H1 (cell line): ENCODE results near the gene THBS4. TPM values are rescaled to one million over a fixed set of nuclear protein-coding genes. Genes with fewer than 3 reads are reported as not detected.

ENCODE experiments used
- CTCF ChIA-PET: fragments of 300-600 bp; sonication (Branson Sonifier 250); formaldehyde crosslinking; loops from one replicate; lab custom pipeline; 2021; ENCODE audit not compliant: partially characterized antibody; lab: Charles Lee
- POLR2A ChIA-PET: fragments of 300-600 bp; sonication (Branson Sonifier 250); formaldehyde crosslinking; loops from one replicate; lab custom pipeline; 2021; ENCODE audit warnings: inconsistent platforms; ENCODE audit not compliant: partially characterized antibody; lab: Charles Lee
- DNase-seq, 2 experiments: peaks; one replicate each; pipeline versions ENCODE4 v3.0.0 to v3.0.0-alpha.2; 2010 to 2022; ENCODE audit warnings: low spot score in 2 of 2, low read depth in 1 of 2, mixed read lengths in 1 of 2
- FAIRE-seq: peaks from 2 replicates; lab custom pipeline; 2011; peaks lifted over from hg19 to GRCh38; lab: Jason Lieb, UNC
- H2AFZ ChIP-seq: 2 replicates; pipeline ENCODE4 v1.8.1; 2012; ENCODE audit warnings: low read length, inconsistent platforms
- H2AK5ac ChIP-seq: 2 replicates; pipeline ENCODE4 v1.6.1; 2013; ENCODE audit warnings: low read depth, low read length
- H2BK120ac ChIP-seq: replicated peaks from 2 replicates; pipeline ENCODE3; 2013; ENCODE audit warnings: low read depth, low read length, inconsistent platforms
- H2BK12ac ChIP-seq: 2 replicates; pipeline ENCODE4 v1.6.1; 2013; ENCODE audit warnings: low read depth, low read length
- H2BK15ac ChIP-seq: 2 replicates; pipeline ENCODE4 v1.6.1; 2013; ENCODE audit warnings: low read length
- H2BK20ac ChIP-seq: 2 replicates; pipeline ENCODE4 v1.6.1; 2013; ENCODE audit warnings: low read length
- H2BK5ac ChIP-seq: 2 replicates; pipeline ENCODE4 v1.6.1; 2013; ENCODE audit warnings: low read depth, low read length
- H3K14ac ChIP-seq: 2 replicates; pipeline ENCODE4 v1.6.1; 2013; ENCODE audit warnings: inconsistent platforms; ENCODE audit not compliant: insufficient read length
- H3K18ac ChIP-seq: 2 replicates; pipeline ENCODE4 v1.6.1; 2013; ENCODE audit warnings: low read length; ENCODE audit errors: extremely low read depth
- H3K23ac ChIP-seq: 2 replicates; pipeline ENCODE4 v1.6.1; 2013; ENCODE audit warnings: inconsistent platforms; ENCODE audit not compliant: insufficient read length
- H3K23me2 ChIP-seq: 2 replicates; pipeline ENCODE4 v1.6.1; 2013; ENCODE audit warnings: low read depth, low read length
- H3K27ac ChIP-seq: 2 replicates; pipeline ENCODE4 v1.6.1; 2011; ENCODE audit warnings: low read depth, low read length, inconsistent platforms
- H3K27me3 ChIP-seq, 4 experiments: replicated peaks in 1 of 4; 1 replicate in 1 of 4; 2 replicates in 3 of 4; pipeline versions ENCODE4 v1.6.1 to v1.8.1; 2011 to 2013; ENCODE audit warnings: low read length in 3 of 4, mild to moderate bottlenecking in 3 of 4, inconsistent platforms in 2 of 4, mixed read lengths in 2 of 4, moderate library complexity in 1 of 4; ENCODE audit not compliant: control insufficient read depth in 3 of 4, insufficient read depth in 3 of 4; ENCODE audit errors: extremely low read depth in 1 of 4
- H3K36me3 ChIP-seq, 4 experiments: 2 replicates each; pipeline versions ENCODE4 v1.6.1 to v1.8.1; 2011 to 2013; ENCODE audit warnings: mild to moderate bottlenecking in 4 of 4, low read length in 3 of 4, moderate library complexity in 2 of 4, control low read depth in 1 of 4, inconsistent platforms in 1 of 4; ENCODE audit not compliant: insufficient read depth in 4 of 4, control insufficient read depth in 2 of 4
- H3K4ac ChIP-seq: replicated peaks from 2 replicates; pipeline ENCODE3; 2013; ENCODE audit warnings: low read length, low read depth, mixed read lengths, inconsistent platforms; ENCODE audit not compliant: insufficient read length
- H3K4me1 ChIP-seq, 4 experiments: replicated peaks in 1 of 4; 1 replicate in 1 of 4; 2 replicates in 3 of 4; pipeline versions ENCODE4 v1.6.1 to v1.8.1; 2011 to 2013; ENCODE audit warnings: low read length in 3 of 4, inconsistent platforms in 2 of 4, mixed read lengths in 1 of 4; ENCODE audit not compliant: insufficient read depth in 4 of 4, control insufficient read depth in 3 of 4
- H3K4me2 ChIP-seq, 2 experiments: 2 replicates each; pipeline versions ENCODE4 v1.6.1 to v1.8.1; 2011 to 2013; ENCODE audit warnings: low read depth in 2 of 2, low read length in 2 of 2, control low read depth in 1 of 2, inconsistent platforms in 1 of 2, mild to moderate bottlenecking in 1 of 2; ENCODE audit not compliant: insufficient read depth in 1 of 2
- H3K4me3 ChIP-seq, 4 experiments: fragments of 200-600, 300-600 bp in 1 of 4; sonication (generic), shearing (Covaris generic), sonication (Bioruptor Twin) in 1 of 4; 2 replicates each; pipeline versions ENCODE4 v1.5.1 to v1.8.1; 2011 to 2016; ENCODE audit warnings: low read length in 4 of 4, low read depth in 3 of 4, control low read depth in 2 of 4, inconsistent platforms in 2 of 4, mild to moderate bottlenecking in 2 of 4, mixed read lengths in 1 of 4, moderate library complexity in 1 of 4; ENCODE audit not compliant: insufficient read depth in 2 of 4; ENCODE audit errors: extremely low read depth in 1 of 4
- H3K56ac ChIP-seq: replicated peaks from 2 replicates; pipeline ENCODE3; 2013; ENCODE audit warnings: low read depth, mild to moderate bottlenecking, mixed read lengths, low read length, inconsistent platforms; ENCODE audit not compliant: insufficient read length
- H3K79me1 ChIP-seq: 2 replicates; pipeline ENCODE4 v1.6.1; 2013; ENCODE audit warnings: low read depth, low read length, control low read depth
- H3K79me2 ChIP-seq, 2 experiments: 2 replicates each; pipeline versions ENCODE4 v1.6.1 to v1.8.1; 2012 to 2013; ENCODE audit warnings: low read length in 2 of 2, mild to moderate bottlenecking in 2 of 2, inconsistent platforms in 1 of 2; ENCODE audit not compliant: insufficient read depth in 2 of 2, control insufficient read depth in 1 of 2
- H3K9ac ChIP-seq, 4 experiments: replicated peaks in 1 of 4; 1 replicate in 1 of 4; 2 replicates in 3 of 4; pipeline versions ENCODE4 v1.6.1 to v1.8.1; 2011 to 2013; ENCODE audit warnings: low read depth in 3 of 4, low read length in 3 of 4, control low read depth in 2 of 4, mild to moderate bottlenecking in 2 of 4, moderate library complexity in 2 of 4, inconsistent platforms in 1 of 4; ENCODE audit errors: extremely low read depth in 1 of 4
- H3K9me3 ChIP-seq, 2 experiments: 2 replicates each; pipeline versions ENCODE4 v1.6.1 to v1.8.1; 2012 to 2013; ENCODE audit warnings: mild to moderate bottlenecking in 2 of 2, moderate library complexity in 2 of 2, control low read depth in 1 of 2, inconsistent platforms in 1 of 2, low read depth in 1 of 2, low read length in 1 of 2, mixed read lengths in 1 of 2; ENCODE audit not compliant: insufficient read depth in 2 of 2
- H4K20me1 ChIP-seq, 2 experiments: replicated peaks in 1 of 2; 2 replicates each; pipeline versions ENCODE3 to v1.8.1; 2011 to 2013; ENCODE audit warnings: inconsistent platforms in 2 of 2, low read length in 2 of 2, mild to moderate bottlenecking in 1 of 2; ENCODE audit not compliant: insufficient read depth in 2 of 2, control insufficient read depth in 1 of 2
- H4K5ac ChIP-seq: 2 replicates; pipeline ENCODE4 v1.6.1; 2013; ENCODE audit warnings: low read length, low read depth, mixed read lengths, inconsistent platforms; ENCODE audit not compliant: insufficient read length
- H4K8ac ChIP-seq: 2 replicates; pipeline ENCODE4 v1.8.0; 2013; ENCODE audit warnings: mild to moderate bottlenecking, moderate library complexity, low read length, inconsistent platforms; ENCODE audit not compliant: insufficient read depth; ENCODE audit errors: extremely low read depth
- H4K91ac ChIP-seq: replicated peaks from 2 replicates; pipeline ENCODE3; 2013; ENCODE audit warnings: low read length, mixed read lengths, inconsistent platforms; ENCODE audit not compliant: insufficient read length
- CBX5 ChIP-seq: fragments of 300-800, 300-1000 bp; sonication (generic); IDR thresholded peaks from 2 replicates; pipeline ENCODE4 v1.7.1; 2016; ENCODE audit warnings: antibody characterized with exemption, low read length, low read depth
- EZH2 ChIP-seq: fragments of 200-600 bp; sonication (generic); IDR thresholded peaks from 2 replicates; pipeline ENCODE4 v1.7.1; 2012; ENCODE audit warnings: low read depth, mild to moderate bottlenecking, moderate library complexity, low read length, inconsistent platforms; ENCODE audit not compliant: severe bottlenecking
- GABPA ChIP-seq: IDR thresholded peaks from 2 replicates; pipeline ENCODE4 v1.6.1; 2011; ENCODE audit warnings: mild to moderate bottlenecking, low read length, moderate library complexity, borderline replicate concordance; ENCODE audit not compliant: insufficient read depth
- MAFK ChIP-seq: IDR thresholded peaks from 2 replicates; pipeline ENCODE4 v1.6.1; 2012; ENCODE audit warnings: low read depth, mild to moderate bottlenecking, improper control_type of control experiment, low read length
- PHF8 ChIP-seq: fragments of 200-600 bp; sonication (generic); conservative IDR thresholded peaks from 2 replicates; pipeline ENCODE4 v1.7.1; 2012; ENCODE audit warnings: low read depth, mild to moderate bottlenecking, inconsistent platforms, low read length, moderate library complexity
- SIX5 ChIP-seq: IDR thresholded peaks from 2 replicates; pipeline ENCODE4 v1.6.1; 2011; ENCODE audit warnings: mild to moderate bottlenecking, low read depth, low read length
- TAF1 ChIP-seq: IDR thresholded peaks from 2 replicates; pipeline ENCODE4 v1.6.1; 2011; ENCODE audit warnings: mild to moderate bottlenecking, low read depth, low read length
- TCF12 ChIP-seq: IDR thresholded peaks from 2 replicates; pipeline ENCODE4 v1.6.1; 2011; ENCODE audit warnings: low read depth, mild to moderate bottlenecking, low read length
- WGBS, 2 experiments: shearing (Covaris generic) in 1 of 2; methylation state at CpG; one replicate each; pipeline versions ENCODE4 v1.1.6 to v1.1.7; 2013 to 2015; ENCODE audit warnings: low lambda C conversion rate in 2 of 2, mixed read lengths in 2 of 2, inconsistent platforms in 1 of 2, low coverage in 1 of 2, missing lambda C conversion rate in 1 of 2; ENCODE audit not compliant: insufficient replicate concordance in 2 of 2, insufficient coverage in 1 of 2, insufficient read length in 1 of 2; ENCODE audit errors: extremely low coverage in 1 of 2, missing lambda C conversion rate in 1 of 2; 5-methylcytosine and 5-hydroxymethylcytosine counted together
- polyA plus RNA-seq, 7 experiments: library from polyadenylated mRNA; depleted of rRNA in 3 of 7; stranded (reverse) in 5 of 7; unstranded in 2 of 7; fragments of >200 nt in 5 of 7; fragments of 200-250 nt in 2 of 7; gene quantifications; 1 replicate in 5 of 7; 2 replicates in 1 of 7; 4 replicates in 1 of 7; pipeline versions ENCODE4 v1.2.1 to v1.2.3, GENCODE V29; 2011 to 2013; ENCODE audit warnings: missing spikeins in 2 of 7, mixed read lengths in 2 of 7
- total RNA-seq: library from RNA; stranded (reverse); fragmentation: NEBNext Ultra II Directional; extraction: Animal tissue kit (Norgen Biotek cat#: 25700); gene quantifications from 2 replicates; pipeline ENCODE4 v1.2.1, GENCODE V29; 2021
- TF ChIP-seq, protein P1 (sequence below), 3 experiments: IDR thresholded peaks; 1 replicate in 2 of 3; 2 replicates in 1 of 3; pipeline versions ENCODE4 v1.5.1 to v1.6.1; 2011; ENCODE audit warnings: low read length in 3 of 3, mild to moderate bottlenecking in 3 of 3, inconsistent platforms in 2 of 3, low read depth in 1 of 3, moderate library complexity in 1 of 3; ENCODE audit not compliant: insufficient read depth in 1 of 3; ENCODE audit errors: control extremely low read depth in 1 of 3

Gene THBS4
- total and polyA plus RNA-seq, 2 of the 8 experiments (the other 6 are each of a cell fraction or from before 2014, with no cell fraction given), result 12.8 to 25.4 TPM

DNA sequence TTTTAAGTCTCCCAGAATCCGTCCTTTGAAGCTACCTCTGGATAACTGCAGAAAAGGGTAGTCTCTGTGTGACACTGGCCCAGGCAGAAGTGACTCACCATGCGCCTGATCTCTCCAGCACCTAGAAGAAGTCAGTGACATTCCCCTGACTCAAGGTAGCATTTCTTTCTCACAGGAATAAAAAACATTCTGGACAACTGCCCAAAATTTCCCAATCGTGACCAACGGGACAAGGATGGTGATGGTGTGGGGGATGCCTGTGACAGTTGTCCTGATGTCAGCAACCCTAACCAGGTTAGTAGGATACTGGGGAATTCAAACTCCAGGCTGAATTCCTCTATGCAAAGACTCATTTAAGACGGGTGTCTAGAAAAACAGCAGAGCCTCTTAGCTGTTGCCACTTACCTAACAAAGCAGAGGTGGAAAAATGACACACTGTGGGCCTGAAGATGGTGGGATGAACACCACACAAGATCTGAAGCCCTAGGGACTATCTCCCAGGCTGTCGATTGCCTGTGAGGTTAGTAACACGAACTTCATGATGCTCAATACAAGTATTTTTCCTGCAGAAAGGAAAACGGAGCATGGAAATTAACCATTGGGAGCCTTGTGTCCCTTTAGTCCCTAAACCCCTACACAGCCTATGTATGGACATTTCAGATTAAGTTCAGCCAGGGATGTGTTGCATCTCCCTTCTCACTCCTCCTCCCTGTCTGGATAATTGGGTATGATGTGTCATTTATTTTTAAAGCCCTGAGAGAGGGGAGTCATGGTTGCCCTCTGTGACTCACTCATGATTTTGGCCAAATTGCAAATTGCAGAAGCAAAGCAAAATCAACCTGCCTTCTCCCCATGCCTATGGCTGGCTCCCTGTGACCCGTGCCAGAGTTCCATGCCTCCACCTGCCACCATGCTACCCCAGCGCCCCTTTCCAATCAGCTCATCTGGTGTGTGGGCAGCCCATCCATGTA lies 37.2 kb downstream of the THBS4 start:
- H3K23me2 ChIP-seq, result no peaks in the 10 kb centered on the region
- no peak overlapping the region for H2BK5ac ChIP-seq
- peak; percentile 48 for FAIRE-seq
- no peak overlapping the region for H3K14ac ChIP-seq
- H3K27me3 ChIP-seq, result no peaks in the 10 kb centered on the region
- no peak overlapping the region for H3K4me3 ChIP-seq
- H2AFZ ChIP-seq, result no peak overlapping the region
- H4K5ac ChIP-seq, result no peak overlapping the region
- no peak overlapping the region for H2BK15ac ChIP-seq
- no peaks in the 10 kb centered on the region; a peak in 1 of 8 replicates for H3K36me3 ChIP-seq
- no peaks in the 10 kb centered on the region for H3K79me1 ChIP-seq
- H2BK120ac ChIP-seq, result no peak overlapping the region
- no peak overlapping the region for H2AK5ac ChIP-seq
- H3K4me1 ChIP-seq, result no peaks in the 10 kb centered on the region
- H3K56ac ChIP-seq, result no peak overlapping the region
- 82% methylated on average over 10 of the region's 10 CpGs; no CpG with 5 or more reads in 1 of the 2 experiments for WGBS, 2 experiments
- POLR2A ChIA-PET, result no interaction called here
- H3K4ac ChIP-seq, result no peak overlapping the region
- CTCF ChIA-PET, result interaction anchor here (0.6 to 2.1 kb wide), 4 partner anchors 11 to 194 kb away, joined by 3 to 8 read pairs (median 4); no protein-coding TSS in a partner anchor
- H3K23ac ChIP-seq, result no peak overlapping the region
- H4K8ac ChIP-seq, result no peak overlapping the region
- H2BK12ac ChIP-seq, result no peak overlapping the region
- H4K91ac ChIP-seq, result no peak overlapping the region
- DNase-seq, result no peak
- no peaks in the 10 kb centered on the region for H3K79me2 ChIP-seq
- no peak overlapping the region for H3K4me2 ChIP-seq
- no peak overlapping the region for H3K9ac ChIP-seq
- H4K20me1 ChIP-seq, result no peaks in the 10 kb centered on the region
- H3K27ac ChIP-seq, result no peak overlapping the region
- H2BK20ac ChIP-seq, result no peak overlapping the region
- H3K9me3 ChIP-seq, result no peaks in the 10 kb centered on the region; a peak in 1 of 4 replicates
- no peak overlapping the region for H3K18ac ChIP-seq
- TF ChIP-seq CBX5, result no peak
- no peak for TF ChIP-seq TCF12
- TF ChIP-seq PHF8, result no peak
- no peak for TF ChIP-seq EZH2
- no peak for TF ChIP-seq MAFK
- no peak for TF ChIP-seq GABPA
- TF ChIP-seq, protein P1, sequence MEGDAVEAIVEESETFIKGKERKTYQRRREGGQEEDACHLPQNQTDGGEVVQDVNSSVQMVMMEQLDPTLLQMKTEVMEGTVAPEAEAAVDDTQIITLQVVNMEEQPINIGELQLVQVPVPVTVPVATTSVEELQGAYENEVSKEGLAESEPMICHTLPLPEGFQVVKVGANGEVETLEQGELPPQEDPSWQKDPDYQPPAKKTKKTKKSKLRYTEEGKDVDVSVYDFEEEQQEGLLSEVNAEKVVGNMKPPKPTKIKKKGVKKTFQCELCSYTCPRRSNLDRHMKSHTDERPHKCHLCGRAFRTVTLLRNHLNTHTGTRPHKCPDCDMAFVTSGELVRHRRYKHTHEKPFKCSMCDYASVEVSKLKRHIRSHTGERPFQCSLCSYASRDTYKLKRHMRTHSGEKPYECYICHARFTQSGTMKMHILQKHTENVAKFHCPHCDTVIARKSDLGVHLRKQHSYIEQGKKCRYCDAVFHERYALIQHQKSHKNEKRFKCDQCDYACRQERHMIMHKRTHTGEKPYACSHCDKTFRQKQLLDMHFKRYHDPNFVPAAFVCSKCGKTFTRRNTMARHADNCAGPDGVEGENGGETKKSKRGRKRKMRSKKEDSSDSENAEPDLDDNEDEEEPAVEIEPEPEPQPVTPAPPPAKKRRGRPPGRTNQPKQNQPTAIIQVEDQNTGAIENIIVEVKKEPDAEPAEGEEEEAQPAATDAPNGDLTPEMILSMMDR (IDR thresholded peaks at IDR 0.05; ENCODE audit: control extremely low read depth in 1 of 3, insufficient read depth in 1 of 3, low read depth in 1 of 3, low read length in 3 of 3), result no peak
- no peak for TF ChIP-seq TAF1
- TF ChIP-seq SIX5, result no peak
